H9 (cell line): ENCODE measurements around the gene TUBGCP6. TPM values are rescaled to one million over a fixed set of nuclear protein-coding genes. Genes with fewer than 3 reads are reported as not detected.
A peak's percentile ranks its signal among the peaks of the same experiment; 100 is the strongest.

Experiments
- DNase-seq: peaks from one replicate; pipeline ENCODE4 v3.0.0-alpha.2; 2017
- H2AFZ ChIP-seq: one replicate; pipeline ENCODE4 v1.6.1; 2013; ENCODE audit warnings: mild to moderate bottlenecking, low read length, control low read depth, moderate library complexity
- H2AK5ac ChIP-seq: 2 replicates; pipeline ENCODE4 v1.6.1; 2013; ENCODE audit warnings: low read length, control low read depth, mixed read lengths; ENCODE audit not compliant: insufficient read length
- H2BK120ac ChIP-seq: one replicate; pipeline ENCODE4 v1.6.1; 2013; ENCODE audit warnings: low read depth, mild to moderate bottlenecking, low read length, control low read depth, inconsistent platforms; ENCODE audit not compliant: poor library complexity, severe bottlenecking
- H2BK12ac ChIP-seq: 2 replicates; pipeline ENCODE4 v1.6.1; 2013; ENCODE audit warnings: low read length, control low read depth, mixed read lengths, low read depth; ENCODE audit not compliant: insufficient read length
- H2BK15ac ChIP-seq: 2 replicates; pipeline ENCODE4 v1.6.1; 2013; ENCODE audit warnings: low read depth, low read length, control low read depth
- H2BK20ac ChIP-seq: one replicate; pipeline ENCODE4 v1.6.1; 2013; ENCODE audit warnings: low read depth, mild to moderate bottlenecking, low read length, control low read depth, inconsistent platforms; ENCODE audit not compliant: poor library complexity, severe bottlenecking
- H2BK5ac ChIP-seq: 2 replicates; pipeline ENCODE4 v1.6.1; 2013; ENCODE audit warnings: low read length, control low read depth, mixed read lengths; ENCODE audit not compliant: insufficient read length
- H3K14ac ChIP-seq: 2 replicates; pipeline ENCODE4 v1.6.1; 2013; ENCODE audit warnings: low read length, control low read depth; ENCODE audit not compliant: insufficient read depth
- H3K18ac ChIP-seq: 2 replicates; pipeline ENCODE4 v1.6.1; 2013; ENCODE audit warnings: low read depth, mild to moderate bottlenecking, mixed read lengths, low read length, control low read depth; ENCODE audit not compliant: insufficient read length
- H3K23ac ChIP-seq: 2 replicates; pipeline ENCODE4 v1.6.1; 2013; ENCODE audit warnings: low read length, control low read depth, mixed read lengths, low read depth; ENCODE audit not compliant: insufficient read length
- H3K23me2 ChIP-seq: 2 replicates; pipeline ENCODE4 v1.6.1; 2013; ENCODE audit warnings: low read depth, mild to moderate bottlenecking, mixed read lengths, low read length, control low read depth; ENCODE audit not compliant: insufficient read length, poor library complexity, severe bottlenecking
- H3K27ac ChIP-seq: 2 replicates; pipeline ENCODE4 v1.5.1; 2013; ENCODE audit warnings: low read length, control low read depth, mixed read lengths, low read depth; ENCODE audit not compliant: insufficient read length
- H3K27me3 ChIP-seq: 2 replicates; pipeline ENCODE4 v1.6.1; 2013; ENCODE audit warnings: low read length, control low read depth, inconsistent platforms; ENCODE audit not compliant: insufficient read depth
- H3K4ac ChIP-seq: 2 replicates; pipeline ENCODE4 v1.6.1; 2013; ENCODE audit warnings: low read depth, mild to moderate bottlenecking, control low read depth, inconsistent platforms, low read length, moderate library complexity
- H3K4me1 ChIP-seq: 2 replicates; pipeline ENCODE4 v1.6.1; 2013; ENCODE audit warnings: low read length, control low read depth, inconsistent platforms; ENCODE audit not compliant: insufficient read depth
- H3K4me2 ChIP-seq: 2 replicates; pipeline ENCODE4 v1.6.1; 2013; ENCODE audit warnings: low read length, control low read depth, mixed read lengths; ENCODE audit not compliant: insufficient read length, insufficient read depth
- H3K56ac ChIP-seq: 2 replicates; pipeline ENCODE4 v1.6.1; 2013; ENCODE audit warnings: low read depth, mild to moderate bottlenecking, mixed read lengths, low read length, control low read depth; ENCODE audit not compliant: insufficient read length
- H3K79me1 ChIP-seq: 2 replicates; pipeline ENCODE4 v1.6.1; 2013; ENCODE audit warnings: low read depth, mild to moderate bottlenecking, moderate library complexity, low read length, control low read depth, inconsistent platforms; ENCODE audit not compliant: insufficient read depth, poor library complexity, severe bottlenecking
- H3K79me2 ChIP-seq: 2 replicates; pipeline ENCODE4 v1.6.1; 2013; ENCODE audit warnings: low read length, control low read depth, inconsistent platforms; ENCODE audit not compliant: insufficient read depth
- H3K9ac ChIP-seq: 2 replicates; pipeline ENCODE4 v1.6.1; 2013; ENCODE audit warnings: low read length, control low read depth, mixed read lengths; ENCODE audit not compliant: insufficient read length; ENCODE audit errors: extremely low read depth
- H3K9me3 ChIP-seq: one replicate; pipeline ENCODE4 v1.6.1; 2013; ENCODE audit warnings: low read depth, low read length, inconsistent platforms; ENCODE audit not compliant: control insufficient read depth
- H3T11ph ChIP-seq: one replicate; pipeline ENCODE4 v1.6.1; 2013; ENCODE audit warnings: mild to moderate bottlenecking, low read length, control low read depth, inconsistent platforms
- H4K20me1 ChIP-seq: one replicate; pipeline ENCODE4 v1.6.1; 2013; ENCODE audit not compliant: control insufficient read depth, insufficient read length, insufficient read depth
- H4K5ac ChIP-seq: 2 replicates; pipeline ENCODE4 v1.6.1; 2013; ENCODE audit warnings: low read depth, mild to moderate bottlenecking, mixed read lengths, low read length, control low read depth; ENCODE audit not compliant: insufficient read length
- H4K8ac ChIP-seq: replicated peaks from 2 replicates; pipeline ENCODE4 v1.6.1; 2013; ENCODE audit warnings: low read length, control low read depth, mixed read lengths, low read depth; ENCODE audit not compliant: insufficient read length
- H4K91ac ChIP-seq: 2 replicates; pipeline ENCODE4 v1.6.1; 2013; ENCODE audit warnings: low read depth, mild to moderate bottlenecking, moderate library complexity, mixed read lengths, low read length, control low read depth; ENCODE audit not compliant: insufficient read length
- H3K27ac Mint-ChIP-seq, 3 experiments: 2 replicates in 2 of 3; 3 replicates in 1 of 3; pipeline ENCODE4 v1.8.0; 2020 to 2021; ENCODE audit warnings: mixed read lengths in 3 of 3, mild to moderate bottlenecking in 1 of 3, moderate library complexity in 1 of 3
- H3K27me3 Mint-ChIP-seq: 2 replicates; pipeline ENCODE4 v1.8.0; 2021; ENCODE audit warnings: low read depth, mild to moderate bottlenecking, moderate library complexity, mixed read lengths
- H3K36me3 Mint-ChIP-seq, 3 experiments: 2 replicates in 2 of 3; 3 replicates in 1 of 3; pipeline ENCODE4 v1.8.0; 2020 to 2021; ENCODE audit warnings: low read depth in 3 of 3, mixed read lengths in 3 of 3; ENCODE audit not compliant: insufficient read depth in 1 of 3
- H3K4me1 Mint-ChIP-seq, 2 experiments: 2 replicates each; pipeline ENCODE4 v1.8.0; 2020; ENCODE audit warnings: mixed read lengths in 2 of 2
- H3K4me3 Mint-ChIP-seq, 2 experiments: 2 replicates in 1 of 2; 3 replicates in 1 of 2; pipeline ENCODE4 v1.8.0; 2020 to 2021; ENCODE audit warnings: mild to moderate bottlenecking in 2 of 2, mixed read lengths in 2 of 2, moderate library complexity in 1 of 2
- H3K9me3 Mint-ChIP-seq, 2 experiments: 2 replicates in 1 of 2; 3 replicates in 1 of 2; pipeline ENCODE4 v1.8.0; 2020; ENCODE audit warnings: mild to moderate bottlenecking in 2 of 2, mixed read lengths in 2 of 2, moderate library complexity in 1 of 2
- WGBS: extraction: QIAGEN DNeasy Blood & Tissue Kit; methylation state at CpG from one replicate; pipeline ENCODE4 v1.1.7; 2013; ENCODE audit warnings: missing lambda C conversion rate, low lambda C conversion rate, mixed read lengths; ENCODE audit not compliant: insufficient read length; ENCODE audit errors: extremely low coverage; 5-methylcytosine and 5-hydroxymethylcytosine counted together
- total RNA-seq: library from RNA; stranded (reverse); gene quantifications from 2 replicates; pipeline ENCODE4 v1.2.1, GENCODE V29; 2021
- TF ChIP-seq, protein P1 (sequence below): fragments of 200-600 bp; sonication (generic); conservative IDR thresholded peaks from 3 replicates; pipeline ENCODE4 v1.8.0; 2021; ENCODE audit warnings: antibody characterized with exemption, mild to moderate bottlenecking

Gene TUBGCP6
- total RNA-seq, 1 experiment from 2014 or later: 29.0 TPM

- TF ChIP-seq, protein P1, sequence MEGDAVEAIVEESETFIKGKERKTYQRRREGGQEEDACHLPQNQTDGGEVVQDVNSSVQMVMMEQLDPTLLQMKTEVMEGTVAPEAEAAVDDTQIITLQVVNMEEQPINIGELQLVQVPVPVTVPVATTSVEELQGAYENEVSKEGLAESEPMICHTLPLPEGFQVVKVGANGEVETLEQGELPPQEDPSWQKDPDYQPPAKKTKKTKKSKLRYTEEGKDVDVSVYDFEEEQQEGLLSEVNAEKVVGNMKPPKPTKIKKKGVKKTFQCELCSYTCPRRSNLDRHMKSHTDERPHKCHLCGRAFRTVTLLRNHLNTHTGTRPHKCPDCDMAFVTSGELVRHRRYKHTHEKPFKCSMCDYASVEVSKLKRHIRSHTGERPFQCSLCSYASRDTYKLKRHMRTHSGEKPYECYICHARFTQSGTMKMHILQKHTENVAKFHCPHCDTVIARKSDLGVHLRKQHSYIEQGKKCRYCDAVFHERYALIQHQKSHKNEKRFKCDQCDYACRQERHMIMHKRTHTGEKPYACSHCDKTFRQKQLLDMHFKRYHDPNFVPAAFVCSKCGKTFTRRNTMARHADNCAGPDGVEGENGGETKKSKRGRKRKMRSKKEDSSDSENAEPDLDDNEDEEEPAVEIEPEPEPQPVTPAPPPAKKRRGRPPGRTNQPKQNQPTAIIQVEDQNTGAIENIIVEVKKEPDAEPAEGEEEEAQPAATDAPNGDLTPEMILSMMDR: no peak
- DNase-seq: no peak
- H3K4me3 Mint-ChIP-seq: no peak overlapping the region
These were observed 31.6 kb downstream of the TUBGCP6 start for GRCh38 chr22:50213263-50213662.

More at GRCh38 chr22:50213263-50213662, 31.6 kb downstream of the TUBGCP6 start:
- Histone ChIP-seq H2AK5ac (no peak overlapping the region), H4K8ac (no peak overlapping the region), H3K9me3 (no peaks in the 10 kb centered on the region), H3K23ac (no peak overlapping the region), H3K79me1 (no peaks in the 10 kb centered on the region), H2BK15ac (no peak overlapping the region), H3K4ac (no peak overlapping the region), H3K23me2 (no peaks in the 10 kb centered on the region), H4K5ac (no peak overlapping the region), H3K56ac (no peak overlapping the region), H2AFZ (no peak overlapping the region), H2BK20ac (no peak overlapping the region), H3K4me1 (no peaks in the 10 kb centered on the region), H3K9ac (no peak overlapping the region), H2BK120ac (no peak overlapping the region), H3K27me3 (no peaks in the 10 kb centered on the region), H3K27ac (no peak overlapping the region), H4K20me1 (no peaks in the 10 kb centered on the region), H3K79me2 (peaks cover 3% of the 10 kb centered on the region; the same call in 1 of the 2 replicates), H2BK12ac (no peak overlapping the region), H4K91ac (no peak overlapping the region), H3K4me2 (no peak overlapping the region), H3K18ac (no peak overlapping the region), H3K14ac (no peak overlapping the region), H3T11ph (no peak overlapping the region), H2BK5ac (no peak overlapping the region)
- peaks cover 34 to 71% (median 69%) of the 10 kb centered on the region in 3 experiments; a peak in 6 of 7 replicates for H3K36me3 Mint-ChIP-seq
- no peaks in the 10 kb centered on the region for H3K27me3 Mint-ChIP-seq
- WGBS: no CpG with 5 or more reads among the region's 9 CpGs
- no peaks in the 10 kb centered on the region for H3K4me1 Mint-ChIP-seq
- H3K27ac Mint-ChIP-seq: 0 out of 7 replicates have a peak overlapping the region, but pooled peaks of 1 of the 3 experiments have one; percentile 14
- H3K9me3 Mint-ChIP-seq: peaks cover 0 to 8% of the 10 kb centered on the region in 2 experiments; a peak in 1 of 5 replicates
